Measurements from ENCODE around the gene TUT7.

TUT7 gene

GRCh38 chr9:86241216-86241615, 113.0 kb downstream of the TUT7 start:
- no peaks in the 10 kb centered on the region for H3K4me1 ChIP-seq (ENCODE audit: control insufficient read depth, insufficient read depth, low read length)
- H3K27me3 ChIP-seq (ENCODE audit: control insufficient read depth, insufficient read depth, low read length), result no peaks in the 10 kb centered on the region
- H3K9me3 ChIP-seq (ENCODE audit: control insufficient read depth, insufficient read depth, low read length), result no peaks in the 10 kb centered on the region
- no peak overlapping the region for H3K27ac ChIP-seq (ENCODE audit: low read length)
- no peak overlapping the region for H3K4me3 ChIP-seq (ENCODE audit: low read length)
- WGBS (ENCODE audit: insufficient coverage, insufficient read length), result no CpG with 5 or more reads among the region's 7 CpGs
- no peaks in the 10 kb centered on the region for H3K36me3 ChIP-seq (ENCODE audit: control insufficient read depth, insufficient read depth, low read length)
- DNase-seq (ENCODE audit: low read depth, low spot score), result no peak

GRCh38 chr9:86238861-86239770, 115.1 kb downstream of the TUT7 start:
- no peak overlapping the region for H3K4me3 ChIP-seq (ENCODE audit: low read length)
- WGBS (ENCODE audit: insufficient coverage, insufficient read length), result no CpG with 5 or more reads among the region's 10 CpGs
- DNase-seq (ENCODE audit: low read depth, low spot score), result no peak
- no peak overlapping the region for H3K27ac ChIP-seq (ENCODE audit: low read length)
- no peaks in the 10 kb centered on the region for H3K36me3 ChIP-seq (ENCODE audit: control insufficient read depth, insufficient read depth, low read length)
- H3K27me3 ChIP-seq (ENCODE audit: control insufficient read depth, insufficient read depth, low read length), result no peaks in the 10 kb centered on the region
- no peaks in the 10 kb centered on the region for H3K9me3 ChIP-seq (ENCODE audit: control insufficient read depth, insufficient read depth, low read length)
- no peaks in the 10 kb centered on the region for H3K4me1 ChIP-seq (ENCODE audit: control insufficient read depth, insufficient read depth, low read length)

Data from iPS DF 6.9 (cell line).